GM21825 (cell line): ENCODE data around the gene DAD1.
"Not testable (repeated sequence)": the region's sequence is repeated elsewhere in the genome, so short reads cannot be mapped to it uniquely, and the experiment has no call there.

Experiments
- ATAC-seq: cut with Tn5 transposase; IDR thresholded peaks from one replicate; pipeline ENCODE4 v1.9.1; 2021; ENCODE audit warnings: mild to moderate bottlenecking, moderate library complexity; ENCODE audit not compliant: unreplicated experiment

The DAD1 gene

DNA sequence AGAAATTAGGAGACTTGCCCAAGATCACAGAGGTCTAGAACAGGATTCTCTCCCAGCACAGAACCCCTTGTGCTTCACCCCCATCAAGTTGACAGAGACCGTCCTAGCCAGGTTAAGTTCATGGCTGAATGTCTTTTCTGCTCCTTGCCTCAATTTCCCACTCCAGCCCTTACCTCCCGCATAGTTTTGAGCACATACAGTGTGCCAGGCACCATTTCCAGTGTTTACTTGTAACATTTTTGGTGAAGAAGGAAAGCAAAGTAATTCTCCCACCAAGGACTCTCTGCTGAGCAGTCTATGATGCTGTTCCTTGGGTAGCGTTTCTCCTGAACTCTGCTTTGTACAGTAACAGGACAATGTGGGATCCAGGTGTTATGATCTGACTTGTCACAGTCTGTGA is 10.3 kb upstream of the DAD1 start:
- no peak for ATAC-seq

DNA sequence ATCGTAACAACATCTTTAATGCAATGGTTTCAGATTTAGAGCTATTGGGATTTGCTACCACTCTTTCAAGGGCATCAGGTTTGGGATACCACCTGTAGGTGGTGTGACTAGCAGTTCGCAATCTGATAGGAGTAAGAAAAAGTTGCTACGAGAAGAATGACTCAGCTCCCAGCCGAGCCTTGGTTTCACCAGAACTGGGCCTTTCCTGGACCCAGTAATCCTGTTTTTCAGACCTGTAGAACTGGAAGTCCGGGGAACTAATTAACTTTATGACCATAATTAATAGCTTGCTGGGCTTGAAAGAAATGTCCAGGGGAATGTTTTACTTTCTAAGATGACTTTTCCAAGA is 9.8 kb upstream of the DAD1 start:
- ATAC-seq: peak; percentile 53

DNA sequence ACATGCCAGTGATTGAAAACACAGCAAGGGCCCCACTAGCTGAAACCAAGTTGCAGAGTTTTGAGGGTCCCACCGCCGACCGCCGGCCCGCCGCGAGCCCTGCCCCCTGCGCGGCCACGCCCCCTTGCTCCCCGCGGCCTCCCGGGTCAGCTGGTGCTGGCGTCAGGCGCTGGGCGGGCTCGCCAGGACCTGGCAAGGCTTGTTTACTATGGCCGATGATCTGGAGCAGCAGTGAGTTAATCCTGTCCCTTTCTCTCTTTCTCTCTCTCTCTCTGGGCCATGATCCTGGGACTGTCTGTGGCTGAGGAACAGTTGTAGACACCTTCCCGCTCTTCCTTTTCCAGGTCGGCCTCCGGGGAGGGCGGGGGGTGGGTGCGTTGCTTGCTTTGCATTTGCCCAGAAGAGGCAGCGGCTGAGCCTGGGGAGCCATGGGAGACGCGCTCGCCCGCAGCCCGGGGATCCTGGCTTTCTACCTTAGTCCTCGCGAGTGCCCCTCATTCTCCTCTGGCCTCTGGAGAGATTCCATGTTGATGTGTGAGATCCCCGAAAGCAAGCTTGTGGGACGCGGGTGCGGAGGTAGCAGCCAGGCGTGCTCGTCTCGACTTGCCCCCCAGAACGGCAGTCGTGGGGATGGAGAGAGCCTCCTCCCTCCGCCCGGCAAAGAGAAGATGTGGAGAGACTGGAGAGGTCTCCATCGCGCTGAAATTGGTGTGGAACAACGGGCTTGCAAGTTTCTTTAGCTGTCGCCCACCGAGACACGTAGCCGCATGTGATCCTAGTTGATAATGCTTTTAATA is 9.3 kb upstream of the DAD1 start, which contains the start of gene ABHD4:
ABHD4 (plus strand) TSS at position 202 of the 797 bp plus-strand sequence; CDS start at position 209, 7 bp downstream.
- peak; percentile 74 for ATAC-seq

DNA sequence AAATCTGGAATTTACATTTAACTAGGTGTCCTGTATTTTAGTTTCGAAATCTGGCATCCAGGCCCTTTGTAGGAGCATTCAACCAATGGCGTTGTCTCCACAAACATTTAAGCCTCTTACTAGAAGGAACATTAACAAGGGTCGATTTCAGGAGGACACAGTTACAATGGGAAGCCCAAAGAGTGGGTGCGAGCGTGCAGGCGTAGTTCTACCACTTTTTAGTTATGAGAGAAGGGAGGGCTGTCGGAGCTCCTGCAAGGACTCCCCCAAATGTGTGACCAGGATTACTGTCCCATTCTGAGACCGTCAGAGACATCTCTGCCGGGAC is 8.7 kb upstream of the DAD1 start:
- ATAC-seq: peak; percentile 22

DNA sequence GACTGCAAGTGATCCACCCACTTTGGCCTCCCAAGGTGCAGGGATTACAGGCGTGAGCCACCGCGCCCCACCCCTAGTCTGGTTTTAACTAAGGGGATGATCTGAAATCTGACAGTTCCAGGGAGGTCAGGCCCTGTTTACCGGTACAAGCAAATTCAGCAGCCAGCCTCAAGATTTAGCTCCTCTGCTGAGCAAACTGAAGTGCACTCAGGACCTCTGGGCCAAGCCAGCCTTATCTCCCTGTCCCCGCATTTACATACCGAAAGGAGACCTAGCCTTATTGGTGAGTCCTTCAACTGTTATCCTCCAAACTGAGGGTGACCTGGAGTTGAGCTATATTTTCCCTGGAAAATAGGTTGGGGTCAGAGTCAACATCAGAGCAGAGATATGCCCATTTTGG is 8.2 kb upstream of the DAD1 start:
- ATAC-seq: no peak

DNA sequence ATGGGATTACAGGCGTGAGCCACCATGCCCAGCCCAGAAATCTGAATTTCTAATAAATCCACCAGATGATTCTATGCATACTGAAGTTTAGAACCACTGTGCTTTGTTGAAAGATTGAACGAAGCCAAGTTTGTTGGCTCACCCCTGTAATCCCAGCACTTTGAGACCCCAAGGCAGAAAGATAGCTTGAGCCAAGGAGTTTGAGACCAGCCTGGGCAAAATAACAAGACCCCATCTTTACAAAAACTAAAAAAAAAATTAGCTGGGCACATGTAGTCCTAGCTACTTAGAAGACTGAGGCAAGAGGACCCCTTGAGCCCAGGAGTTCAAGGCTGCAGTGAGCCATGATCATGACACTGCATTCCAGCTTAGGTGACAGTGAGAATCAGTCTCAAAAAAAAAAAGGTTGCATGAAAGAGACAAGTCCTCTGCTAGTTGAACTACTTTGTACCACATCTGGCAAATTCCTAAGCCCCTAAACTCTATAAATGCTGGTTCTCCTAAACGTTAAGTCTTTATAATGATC is 7.4 kb upstream of the DAD1 start:
- no peak for ATAC-seq

DNA sequence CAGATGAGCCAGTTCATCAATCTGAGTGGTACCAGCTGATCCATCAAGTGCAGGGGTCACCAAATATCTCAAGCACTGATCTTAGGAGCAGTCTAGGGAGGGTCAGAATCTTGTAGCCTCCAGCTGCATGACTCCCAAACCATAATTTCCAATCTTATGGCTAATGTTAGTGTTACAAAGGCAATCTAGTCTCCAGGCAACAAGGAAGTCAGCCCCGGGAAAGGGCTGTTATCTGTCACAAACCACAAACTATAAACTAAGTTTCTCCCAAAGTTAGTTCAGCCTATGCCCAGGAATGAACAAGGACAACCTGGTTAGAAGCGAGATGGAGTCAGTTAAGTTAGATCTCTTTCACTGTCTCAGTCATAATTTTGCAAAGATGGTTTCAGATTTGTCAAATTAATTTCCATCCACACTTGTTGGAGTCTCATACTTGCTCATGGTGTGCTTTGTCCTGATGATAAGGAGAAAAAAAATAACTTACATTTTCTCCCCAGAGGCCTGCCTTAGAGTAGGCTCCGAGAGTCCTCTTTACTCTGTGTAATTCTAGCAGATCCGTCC is 5.2 kb upstream of the DAD1 start:
- no peak for ATAC-seq

DNA sequence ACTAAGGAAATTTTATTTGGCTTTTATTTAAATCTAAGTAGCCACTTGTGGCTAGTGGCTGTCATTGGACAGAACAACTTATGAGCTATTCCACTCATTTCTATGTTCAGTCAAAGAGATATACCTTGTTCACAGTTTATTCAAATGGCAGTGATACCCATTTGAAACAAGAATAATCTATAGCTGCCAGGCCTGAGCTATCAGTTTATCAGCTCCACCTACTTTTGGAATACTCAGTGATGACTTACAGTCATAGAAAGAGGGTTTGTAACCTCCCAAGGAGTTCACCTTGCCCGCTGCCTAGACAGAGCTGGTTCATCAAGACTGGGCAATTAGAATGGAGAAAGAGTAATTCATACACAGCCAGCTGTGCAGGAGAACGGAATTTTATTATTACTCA is 4.6 kb upstream of the DAD1 start:
- no peak for ATAC-seq

DNA sequence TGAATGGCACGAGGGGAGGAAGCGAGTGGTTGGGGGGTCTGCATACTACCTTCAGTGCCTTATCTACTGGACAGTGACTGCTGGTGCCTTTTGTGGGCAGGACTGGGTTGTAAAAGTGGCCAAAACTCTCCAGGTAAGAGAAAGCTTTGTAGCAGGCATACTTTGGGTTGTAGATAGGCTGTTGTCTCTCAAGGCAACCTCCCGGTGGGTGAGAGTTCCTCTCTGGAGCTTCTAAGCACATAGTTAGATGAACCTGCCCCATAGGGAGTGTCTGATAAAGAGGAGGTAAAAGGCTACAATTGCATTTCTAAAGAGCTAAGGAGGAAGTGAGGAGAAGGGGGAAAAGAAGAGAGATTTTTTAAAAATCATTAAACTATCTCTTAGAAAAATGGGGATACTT is 4.2 kb upstream of the DAD1 start:
- ATAC-seq: no peak

DNA sequence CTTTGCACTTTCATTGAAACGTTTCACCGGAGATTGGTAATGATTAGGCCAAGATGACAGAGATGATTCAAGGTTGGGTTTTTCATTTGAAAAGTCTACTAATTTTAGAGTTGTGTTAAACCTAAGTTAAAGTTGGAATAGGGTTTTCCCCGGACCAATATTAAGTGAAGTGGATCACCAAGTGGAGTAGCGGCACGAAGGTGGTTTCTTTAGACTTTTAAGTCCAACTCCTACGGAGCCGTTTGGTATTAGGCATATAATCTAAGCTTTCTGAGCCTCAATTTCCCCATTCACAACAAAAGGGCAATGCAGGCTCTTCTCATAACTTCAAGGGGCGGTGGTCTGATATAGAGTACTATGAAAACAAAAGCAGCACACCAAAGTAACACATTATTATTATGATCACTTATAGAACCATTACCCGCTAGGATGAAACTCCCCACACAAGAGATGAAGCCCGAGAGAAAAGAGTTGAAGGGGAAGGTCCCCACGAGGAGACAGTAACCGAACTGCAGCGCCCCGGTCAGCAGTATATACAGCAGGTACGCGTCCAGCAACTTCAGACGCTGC is 413 bp downstream of the DAD1 start:
- ATAC-seq: peak; percentile 14

DNA sequence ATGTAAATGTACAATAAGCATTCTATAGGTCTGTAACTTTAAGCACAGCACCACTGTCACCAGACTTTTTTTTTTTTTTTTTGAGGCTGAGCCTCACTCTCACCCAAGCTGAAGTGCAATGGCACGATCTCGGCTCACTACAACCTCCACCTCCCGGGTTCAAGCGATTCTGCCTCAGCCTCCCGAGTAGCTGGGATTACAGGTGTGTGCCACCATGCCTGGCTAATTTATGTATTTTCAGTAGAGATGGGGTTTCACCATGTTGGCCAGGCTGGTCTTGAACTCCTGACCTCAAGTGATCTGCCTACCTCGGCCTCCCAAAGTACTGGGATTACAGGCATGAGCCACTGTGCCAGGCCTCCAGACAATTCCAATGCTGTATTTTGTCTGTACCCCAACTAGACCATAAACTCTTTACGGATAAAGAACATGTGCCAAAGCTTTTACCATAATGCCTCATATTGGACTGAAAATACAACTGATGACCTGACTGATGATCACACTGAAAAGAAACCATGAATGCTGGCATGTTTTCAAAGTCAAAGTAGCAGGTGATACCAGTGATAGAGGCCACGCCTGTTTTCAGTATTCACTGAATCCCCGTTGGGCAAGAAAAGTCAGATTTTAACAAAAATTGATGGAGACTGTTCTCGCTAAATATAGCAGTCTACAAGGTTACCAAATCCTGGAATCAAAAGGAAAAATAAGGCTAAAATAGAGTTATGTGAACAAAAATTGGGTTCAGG is 1.2 kb downstream of the DAD1 start:
- not testable (repeated sequence) for ATAC-seq

DNA sequence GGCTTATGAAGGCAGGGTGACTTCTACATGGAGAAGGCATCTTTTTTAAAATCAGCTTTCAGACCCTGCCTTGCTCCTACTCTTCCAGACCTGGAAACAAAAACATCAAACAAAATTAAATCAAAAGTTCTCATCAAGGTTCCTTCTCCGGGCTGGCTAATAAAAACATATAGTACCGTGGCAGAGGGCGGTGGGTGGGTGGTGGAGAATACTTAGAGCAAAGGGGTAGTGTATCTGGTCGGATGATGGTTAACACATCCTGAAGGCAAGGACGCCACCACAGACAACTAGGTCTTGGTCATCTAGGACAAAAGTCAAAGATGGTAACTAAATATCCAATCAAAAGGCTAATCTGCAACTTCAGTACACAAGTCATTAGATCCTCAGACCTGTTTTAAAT is 1.8 kb downstream of the DAD1 start:
- ATAC-seq: no peak

DNA sequence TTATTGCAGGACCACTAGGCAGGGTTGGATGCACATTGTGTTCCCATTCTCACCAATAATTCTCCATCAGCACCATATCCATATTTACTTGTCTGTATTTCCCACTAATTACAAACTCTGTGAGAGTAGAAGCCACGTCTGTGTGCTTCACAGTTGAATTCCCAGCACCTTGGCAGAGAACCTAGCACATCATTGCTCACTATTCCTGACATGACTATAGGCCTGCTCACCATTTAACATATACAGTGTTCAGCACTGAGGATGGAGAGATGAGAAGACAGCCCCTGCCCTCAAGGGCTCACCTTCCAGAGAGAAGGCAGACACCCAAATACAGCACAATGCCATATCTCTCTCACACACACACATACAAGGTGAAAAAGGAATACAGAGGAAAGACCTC is 5.0 kb downstream of the DAD1 start:
- no peak for ATAC-seq

DNA sequence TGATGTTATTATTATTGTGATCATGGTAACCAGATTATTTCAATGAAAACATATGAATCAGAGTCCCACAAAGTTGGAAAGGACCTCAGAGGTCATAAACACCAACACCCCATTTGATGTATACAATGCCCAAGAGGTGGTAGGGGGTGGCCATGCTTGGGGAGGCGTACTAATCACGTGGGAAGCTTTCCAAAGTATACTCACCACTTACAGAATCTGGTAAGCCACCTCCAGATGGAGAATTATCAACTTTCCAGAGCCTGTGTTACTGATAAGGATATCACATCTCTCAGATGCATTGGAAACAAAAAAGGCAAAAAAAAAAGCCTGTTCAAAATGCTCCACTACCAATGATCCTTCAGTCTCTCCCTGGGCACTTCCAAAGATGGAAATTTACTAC is 8.4 kb downstream of the DAD1 start:
- ATAC-seq: no peak

DNA sequence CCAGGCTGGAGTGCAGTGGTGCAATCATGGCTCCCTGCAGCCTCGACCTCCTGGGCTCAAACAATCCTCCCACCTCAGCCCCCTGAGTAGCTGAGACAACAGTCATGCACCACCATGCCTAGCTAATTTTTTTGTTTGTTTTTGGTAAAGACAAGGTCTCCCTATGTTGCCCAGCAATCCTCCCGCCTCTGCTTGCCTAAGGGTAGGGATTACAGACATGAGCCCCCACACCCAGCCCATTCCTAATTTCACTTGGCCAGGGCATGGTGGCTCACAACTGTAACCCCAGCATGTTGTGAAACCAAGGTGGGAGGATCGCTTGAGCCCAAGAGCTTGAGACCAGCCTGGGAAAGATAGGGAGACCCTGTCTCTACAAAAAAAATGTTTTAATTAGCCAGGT is 9.1 kb downstream of the DAD1 start:
- ATAC-seq: no peak

DNA sequence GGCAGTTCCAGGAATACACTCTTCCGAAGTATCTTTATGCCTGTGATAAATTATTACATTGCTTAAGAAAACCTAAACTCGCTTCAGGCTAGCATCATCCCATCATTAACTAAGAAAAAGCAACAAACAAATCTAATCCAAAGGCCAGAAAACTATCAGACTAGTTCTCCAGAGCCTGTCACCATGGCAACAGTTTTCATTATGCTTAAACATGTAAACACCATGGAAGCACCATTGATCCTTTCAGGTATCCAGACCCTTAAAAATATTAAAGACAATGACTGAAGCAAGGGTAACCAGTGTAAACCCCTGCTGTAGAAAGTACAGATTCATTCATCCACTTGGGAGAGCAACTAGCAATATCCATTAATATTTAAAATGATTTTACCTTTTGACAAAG is 9.8 kb downstream of the DAD1 start:
- ATAC-seq: no peak

DNA sequence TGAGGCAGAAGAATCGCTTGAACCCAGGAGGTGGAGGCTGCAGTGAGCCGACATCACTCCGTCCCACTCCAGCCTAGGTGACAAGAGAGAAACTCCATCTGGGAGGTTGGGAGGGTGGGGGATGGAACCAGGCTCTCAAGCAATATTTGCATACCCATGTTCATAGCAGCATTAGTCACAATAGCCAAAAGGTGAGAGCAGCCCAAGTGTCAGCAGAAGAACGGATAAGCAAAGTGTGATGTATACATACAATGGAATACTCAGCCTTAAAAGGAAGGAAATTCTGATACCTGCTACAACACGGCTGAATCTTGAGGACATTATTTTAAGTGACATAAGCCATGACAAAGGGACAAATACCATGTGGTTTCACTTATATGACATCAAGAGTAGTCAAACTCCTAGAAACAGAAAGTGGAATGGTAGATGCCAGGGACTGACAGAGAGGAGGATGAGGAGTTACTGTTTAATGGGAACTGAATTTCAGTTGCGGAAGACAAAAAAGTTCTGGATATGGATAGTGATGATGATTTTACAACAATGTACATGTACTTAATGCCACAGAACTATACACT is 11.6 kb downstream of the DAD1 start:
- ATAC-seq: no peak

DNA sequence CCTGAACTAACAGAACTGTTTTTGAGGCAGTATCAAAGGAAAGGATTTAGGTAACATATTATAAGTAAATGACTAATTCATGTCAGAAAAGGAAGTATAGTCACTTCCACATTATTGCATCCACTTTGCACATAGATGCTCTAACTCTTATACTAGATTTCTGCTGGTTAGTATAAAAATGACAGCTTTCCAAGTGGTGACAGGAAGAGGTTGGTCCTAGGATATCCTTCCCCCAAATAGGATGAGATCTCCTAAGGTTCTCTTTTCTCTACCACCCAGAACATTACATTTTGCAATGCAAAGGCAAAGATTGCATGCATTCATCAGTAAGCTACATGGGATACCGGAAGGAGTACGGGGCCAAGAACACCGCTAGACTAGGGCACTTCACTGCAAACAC is 15.2 kb downstream of the DAD1 start:
- no peak for ATAC-seq

DNA sequence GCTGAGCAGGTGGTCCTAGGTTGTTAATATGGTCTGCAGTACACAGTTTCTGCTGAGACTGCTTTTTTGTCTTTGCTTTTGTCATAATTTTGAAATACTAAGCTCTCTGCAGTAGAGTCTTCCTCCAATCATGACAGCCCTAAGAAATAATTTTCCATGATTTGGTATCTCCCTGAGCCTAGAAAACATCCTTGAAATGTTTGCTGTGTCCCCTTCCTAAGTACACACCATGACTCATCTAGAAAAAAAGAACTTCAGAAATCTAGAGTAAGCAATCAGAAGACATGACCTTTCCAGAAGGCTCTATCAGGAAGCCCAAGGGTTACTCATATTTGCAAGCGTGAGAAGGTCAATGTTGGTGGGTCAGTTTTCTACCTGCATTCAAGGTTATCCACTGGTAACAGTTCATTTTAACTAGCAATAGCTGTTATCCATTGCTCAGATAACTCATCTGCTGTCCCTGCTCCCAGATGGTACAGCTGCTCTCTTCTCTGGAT is 16.4 kb downstream of the DAD1 start:
- ATAC-seq: no peak

DNA sequence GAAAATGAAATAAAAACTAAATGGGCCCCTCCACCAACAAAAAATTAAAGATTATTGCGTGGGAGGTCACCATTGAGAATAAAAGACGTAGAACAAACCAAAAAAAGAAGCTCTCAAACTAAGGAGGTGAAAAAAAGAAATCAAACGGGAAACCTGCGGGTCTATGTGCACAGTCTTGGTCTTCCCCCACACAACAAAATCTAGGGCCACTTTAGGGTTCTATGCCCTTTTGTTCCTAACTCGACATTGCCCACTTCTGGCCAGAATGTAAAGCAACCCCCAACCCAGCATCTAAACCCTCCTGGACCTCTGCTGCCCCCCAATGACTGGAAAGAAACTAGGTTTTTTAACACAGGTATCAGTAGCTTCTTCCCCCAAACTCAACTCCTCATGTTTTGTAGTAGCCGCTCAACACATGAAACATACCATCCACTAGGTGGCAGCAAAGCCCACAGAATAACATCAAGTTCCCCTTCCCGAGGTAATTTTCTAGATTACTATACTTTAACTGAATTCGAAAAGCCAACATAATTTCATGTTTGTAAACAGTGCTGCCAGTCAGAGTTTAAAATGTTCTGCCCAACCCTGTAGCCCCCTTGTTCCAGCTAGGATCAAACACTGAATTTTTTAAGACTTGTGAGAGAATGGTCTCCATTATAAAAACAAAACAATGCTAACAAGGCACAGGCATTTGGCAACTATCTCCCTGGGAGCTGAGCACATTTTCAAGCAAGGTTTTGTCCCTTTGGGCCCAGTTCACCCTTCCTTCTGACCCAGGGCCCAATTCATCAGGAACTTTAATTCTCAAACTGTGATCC is 18.7 kb downstream of the DAD1 start:
- peak; percentile 61 for ATAC-seq
